Measurements from ENCODE around the gene LTC4S. TPM values are rescaled to one million over a fixed set of nuclear protein-coding genes. Genes with fewer than 3 reads are reported as not detected.

Gene LTC4S
- total and polyA plus RNA-seq, 4 donors, result 1.3 to 3.3 (median 2.1) TPM

DNA sequence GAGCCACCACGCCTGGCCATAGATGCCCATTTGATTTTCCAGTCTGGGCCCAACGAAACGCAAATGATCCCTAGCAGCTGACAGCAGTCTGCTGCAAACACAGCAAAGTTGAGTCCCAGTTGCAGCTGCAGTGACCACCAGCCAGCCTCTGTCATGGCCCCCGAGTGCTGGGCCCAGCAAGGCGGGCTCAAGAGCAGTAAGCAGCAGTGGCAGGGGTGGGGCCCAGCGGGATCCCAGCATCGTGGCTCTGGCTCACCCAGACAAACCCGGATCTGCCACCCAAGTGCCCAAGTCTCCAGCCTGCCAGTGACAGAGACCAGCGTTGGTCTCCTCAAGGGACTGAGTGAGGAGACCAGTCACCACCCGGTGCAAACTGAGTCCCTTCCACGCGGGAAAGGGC is 6.9 kb upstream of the LTC4S start:
- H3K36me3 ChIP-seq (ENCODE audit: control insufficient read depth in 4 of 4, insufficient read depth in 3 of 4, low read depth in 1 of 4, low read length in 3 of 4), result no peaks in the 10 kb centered on the region
- peaks cover 0 to 7% (median under 1%) of the 10 kb centered on the region in 4 donors for H3K4me1 ChIP-seq (ENCODE audit: control insufficient read depth in 4 of 4, insufficient read depth in 4 of 4, low read length in 3 of 4)
- H3K9me3 ChIP-seq (ENCODE audit: control insufficient read depth in 4 of 4, low read length in 3 of 4), result no peaks in the 10 kb centered on the region
- H3K27me3 ChIP-seq (ENCODE audit: control insufficient read depth in 4 of 4, insufficient read depth in 4 of 4, low read length in 3 of 4), result no peaks in the 10 kb centered on the region
- no peak overlapping the region for H3K4me3 ChIP-seq (ENCODE audit: low read depth in 1 of 3, low read length in 3 of 3)
- 80% methylated on average over 12 of the region's 12 CpGs for WGBS
- no peak for TF ChIP-seq TAF1 (conservative IDR thresholded peaks at IDR 0.05)
- TF ChIP-seq RXRA (IDR thresholded peaks at IDR 0.05), result no peak
- no peak for TF ChIP-seq RAD21 (IDR thresholded peaks at IDR 0.05)
- no peak for TF ChIP-seq YY1 (IDR thresholded peaks at IDR 0.05)
- TF ChIP-seq, protein P1, sequence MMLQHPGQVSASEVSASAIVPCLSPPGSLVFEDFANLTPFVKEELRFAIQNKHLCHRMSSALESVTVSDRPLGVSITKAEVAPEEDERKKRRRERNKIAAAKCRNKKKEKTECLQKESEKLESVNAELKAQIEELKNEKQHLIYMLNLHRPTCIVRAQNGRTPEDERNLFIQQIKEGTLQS (IDR thresholded peaks at IDR 0.05), result no peak
- TF ChIP-seq JUND (IDR thresholded peaks at IDR 0.05), result no peak
- no peak for TF ChIP-seq SP1 (IDR thresholded peaks at IDR 0.05)
- TF ChIP-seq, protein P2, sequence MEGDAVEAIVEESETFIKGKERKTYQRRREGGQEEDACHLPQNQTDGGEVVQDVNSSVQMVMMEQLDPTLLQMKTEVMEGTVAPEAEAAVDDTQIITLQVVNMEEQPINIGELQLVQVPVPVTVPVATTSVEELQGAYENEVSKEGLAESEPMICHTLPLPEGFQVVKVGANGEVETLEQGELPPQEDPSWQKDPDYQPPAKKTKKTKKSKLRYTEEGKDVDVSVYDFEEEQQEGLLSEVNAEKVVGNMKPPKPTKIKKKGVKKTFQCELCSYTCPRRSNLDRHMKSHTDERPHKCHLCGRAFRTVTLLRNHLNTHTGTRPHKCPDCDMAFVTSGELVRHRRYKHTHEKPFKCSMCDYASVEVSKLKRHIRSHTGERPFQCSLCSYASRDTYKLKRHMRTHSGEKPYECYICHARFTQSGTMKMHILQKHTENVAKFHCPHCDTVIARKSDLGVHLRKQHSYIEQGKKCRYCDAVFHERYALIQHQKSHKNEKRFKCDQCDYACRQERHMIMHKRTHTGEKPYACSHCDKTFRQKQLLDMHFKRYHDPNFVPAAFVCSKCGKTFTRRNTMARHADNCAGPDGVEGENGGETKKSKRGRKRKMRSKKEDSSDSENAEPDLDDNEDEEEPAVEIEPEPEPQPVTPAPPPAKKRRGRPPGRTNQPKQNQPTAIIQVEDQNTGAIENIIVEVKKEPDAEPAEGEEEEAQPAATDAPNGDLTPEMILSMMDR (IDR thresholded peaks at IDR 0.05; ENCODE audit: low read depth, low read length, missing input control), result no peak
- no peak for TF ChIP-seq GABPA (IDR thresholded peaks at IDR 0.05 in 1 of 2, conservative IDR thresholded peaks at IDR 0.05 in 1 of 2)
- no peak for TF ChIP-seq HNF4G (IDR thresholded peaks at IDR 0.05)
- TF ChIP-seq, protein P3, sequence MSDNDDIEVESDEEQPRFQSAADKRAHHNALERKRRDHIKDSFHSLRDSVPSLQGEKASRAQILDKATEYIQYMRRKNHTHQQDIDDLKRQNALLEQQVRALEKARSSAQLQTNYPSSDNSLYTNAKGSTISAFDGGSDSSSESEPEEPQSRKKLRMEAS (IDR thresholded peaks at IDR 0.05), result no peak
- no peak for TF ChIP-seq EGR1 (IDR thresholded peaks at IDR 0.05; ENCODE audit: low read depth in 2 of 2)
- TF ChIP-seq FOXA1 (IDR thresholded peaks at IDR 0.05), result no peak
- no peak overlapping the region for H3K9ac ChIP-seq (ENCODE audit: low read depth in 1 of 2, low read length in 2 of 2)
- no peak for DNase-seq (ENCODE audit: low spot score)
- no peak overlapping the region for H3K27ac ChIP-seq (ENCODE audit: low read depth in 1 of 2, low read length in 2 of 2)

DNA sequence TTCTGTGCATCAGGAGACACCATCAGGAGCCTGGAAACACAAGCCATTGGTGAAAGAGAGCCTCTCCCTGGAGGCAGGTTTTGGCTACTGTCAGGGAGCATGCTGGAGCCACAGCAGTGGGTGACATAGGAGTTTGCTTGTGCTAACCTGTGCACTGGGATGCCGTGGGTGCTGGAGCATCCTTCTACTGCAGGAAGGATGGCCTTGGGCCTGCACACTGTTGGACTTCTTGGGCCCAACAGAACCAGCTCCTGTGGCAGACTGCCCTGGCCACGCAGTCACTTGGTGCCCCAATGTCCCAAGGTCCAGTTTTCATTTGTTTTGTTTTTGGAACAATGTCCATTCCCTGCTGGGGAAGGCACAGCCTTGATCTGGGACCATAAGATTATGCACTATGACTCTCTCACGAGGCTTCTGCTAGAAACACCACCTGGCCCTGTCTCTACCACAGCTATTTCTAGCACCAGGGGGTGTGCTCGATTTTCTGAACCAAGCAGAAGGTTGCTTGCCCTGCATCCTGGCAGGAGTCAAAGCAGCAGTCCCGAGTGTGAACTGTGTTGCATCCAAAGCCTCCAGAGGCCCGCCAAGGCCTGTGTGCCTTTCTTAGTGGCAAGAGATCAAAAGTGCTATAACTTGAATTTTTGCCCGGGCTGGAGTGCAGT is 5.5 kb upstream of the LTC4S start:
- Histone ChIP-seq H3K27me3 (ENCODE audit: control insufficient read depth in 4 of 4, insufficient read depth in 4 of 4, low read length in 3 of 4) (no peaks in the 10 kb centered on the region), H3K9ac (ENCODE audit: low read depth in 1 of 2, low read length in 2 of 2) (no peak overlapping the region), H3K4me1 (ENCODE audit: control insufficient read depth in 4 of 4, insufficient read depth in 4 of 4, low read length in 3 of 4) (peaks cover 0 to 17% (median 9%) of the 10 kb centered on the region in 4 donors), H3K4me3 (ENCODE audit: low read depth in 1 of 3, low read length in 3 of 3) (no peak overlapping the region), H3K36me3 (ENCODE audit: control insufficient read depth in 4 of 4, insufficient read depth in 3 of 4, low read depth in 1 of 4, low read length in 3 of 4) (no peaks in the 10 kb centered on the region), H3K27ac (ENCODE audit: low read depth in 1 of 2, low read length in 2 of 2) (no peak overlapping the region), H3K9me3 (ENCODE audit: control insufficient read depth in 4 of 4, low read length in 3 of 4) (no peaks in the 10 kb centered on the region)
- DNase-seq (ENCODE audit: low spot score), result no peak
- WGBS, result 77% methylated on average over 7 of the region's 7 CpGs
- TF ChIP-seq, protein P4, sequence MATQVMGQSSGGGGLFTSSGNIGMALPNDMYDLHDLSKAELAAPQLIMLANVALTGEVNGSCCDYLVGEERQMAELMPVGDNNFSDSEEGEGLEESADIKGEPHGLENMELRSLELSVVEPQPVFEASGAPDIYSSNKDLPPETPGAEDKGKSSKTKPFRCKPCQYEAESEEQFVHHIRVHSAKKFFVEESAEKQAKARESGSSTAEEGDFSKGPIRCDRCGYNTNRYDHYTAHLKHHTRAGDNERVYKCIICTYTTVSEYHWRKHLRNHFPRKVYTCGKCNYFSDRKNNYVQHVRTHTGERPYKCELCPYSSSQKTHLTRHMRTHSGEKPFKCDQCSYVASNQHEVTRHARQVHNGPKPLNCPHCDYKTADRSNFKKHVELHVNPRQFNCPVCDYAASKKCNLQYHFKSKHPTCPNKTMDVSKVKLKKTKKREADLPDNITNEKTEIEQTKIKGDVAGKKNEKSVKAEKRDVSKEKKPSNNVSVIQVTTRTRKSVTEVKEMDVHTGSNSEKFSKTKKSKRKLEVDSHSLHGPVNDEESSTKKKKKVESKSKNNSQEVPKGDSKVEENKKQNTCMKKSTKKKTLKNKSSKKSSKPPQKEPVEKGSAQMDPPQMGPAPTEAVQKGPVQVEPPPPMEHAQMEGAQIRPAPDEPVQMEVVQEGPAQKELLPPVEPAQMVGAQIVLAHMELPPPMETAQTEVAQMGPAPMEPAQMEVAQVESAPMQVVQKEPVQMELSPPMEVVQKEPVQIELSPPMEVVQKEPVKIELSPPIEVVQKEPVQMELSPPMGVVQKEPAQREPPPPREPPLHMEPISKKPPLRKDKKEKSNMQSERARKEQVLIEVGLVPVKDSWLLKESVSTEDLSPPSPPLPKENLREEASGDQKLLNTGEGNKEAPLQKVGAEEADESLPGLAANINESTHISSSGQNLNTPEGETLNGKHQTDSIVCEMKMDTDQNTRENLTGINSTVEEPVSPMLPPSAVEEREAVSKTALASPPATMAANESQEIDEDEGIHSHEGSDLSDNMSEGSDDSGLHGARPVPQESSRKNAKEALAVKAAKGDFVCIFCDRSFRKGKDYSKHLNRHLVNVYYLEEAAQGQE (IDR thresholded peaks at IDR 0.05), result no peak
- TF ChIP-seq FOXA2 (IDR thresholded peaks at IDR 0.05), result no peak
- TF ChIP-seq FOXA1 (IDR thresholded peaks at IDR 0.05), result no peak
- TF ChIP-seq, protein P5, sequence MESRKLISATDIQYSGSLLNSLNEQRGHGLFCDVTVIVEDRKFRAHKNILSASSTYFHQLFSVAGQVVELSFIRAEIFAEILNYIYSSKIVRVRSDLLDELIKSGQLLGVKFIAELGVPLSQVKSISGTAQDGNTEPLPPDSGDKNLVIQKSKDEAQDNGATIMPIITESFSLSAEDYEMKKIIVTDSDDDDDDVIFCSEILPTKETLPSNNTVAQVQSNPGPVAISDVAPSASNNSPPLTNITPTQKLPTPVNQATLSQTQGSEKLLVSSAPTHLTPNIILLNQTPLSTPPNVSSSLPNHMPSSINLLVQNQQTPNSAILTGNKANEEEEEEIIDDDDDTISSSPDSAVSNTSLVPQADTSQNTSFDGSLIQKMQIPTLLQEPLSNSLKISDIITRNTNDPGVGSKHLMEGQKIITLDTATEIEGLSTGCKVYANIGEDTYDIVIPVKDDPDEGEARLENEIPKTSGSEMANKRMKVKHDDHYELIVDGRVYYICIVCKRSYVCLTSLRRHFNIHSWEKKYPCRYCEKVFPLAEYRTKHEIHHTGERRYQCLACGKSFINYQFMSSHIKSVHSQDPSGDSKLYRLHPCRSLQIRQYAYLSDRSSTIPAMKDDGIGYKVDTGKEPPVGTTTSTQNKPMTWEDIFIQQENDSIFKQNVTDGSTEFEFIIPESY (IDR thresholded peaks at IDR 0.05), result no peak
- TF ChIP-seq, protein P2 (IDR thresholded peaks at IDR 0.05; ENCODE audit: low read depth, low read length, missing input control), result no peak
- no peak for TF ChIP-seq YY1 (IDR thresholded peaks at IDR 0.05)
- TF ChIP-seq TAF1 (conservative IDR thresholded peaks at IDR 0.05), result no peak
- TF ChIP-seq, protein P1 (IDR thresholded peaks at IDR 0.05), result no peak
- no peak for TF ChIP-seq HNF4A (conservative IDR thresholded peaks at IDR 0.05)
- TF ChIP-seq GABPA (IDR thresholded peaks at IDR 0.05 in 1 of 2, conservative IDR thresholded peaks at IDR 0.05 in 1 of 2), result no peak
- no peak for TF ChIP-seq RAD21 (IDR thresholded peaks at IDR 0.05)
- no peak for TF ChIP-seq SP1 (IDR thresholded peaks at IDR 0.05)
- TF ChIP-seq NR2F2 (IDR thresholded peaks at IDR 0.05), result no peak
- no peak for TF ChIP-seq JUND (IDR thresholded peaks at IDR 0.05)
- TF ChIP-seq RXRA (IDR thresholded peaks at IDR 0.05), result no peak
- no peak for TF ChIP-seq EGR1 (IDR thresholded peaks at IDR 0.05; ENCODE audit: low read depth in 2 of 2)
- no peak for TF ChIP-seq HNF4G (IDR thresholded peaks at IDR 0.05)
- TF ChIP-seq, protein P3 (IDR thresholded peaks at IDR 0.05), result no peak
